Erythroblast (primary cell): ENCODE results near the gene AGTRAP.

Experiments
- GATA1 ChIP-seq: IDR thresholded peaks from 2 replicates; pipeline ENCODE4 v1.6.1; 2011; ENCODE audit warnings: low read depth, mild to moderate bottlenecking, control low read depth, low read length, moderate library complexity
- POLR2A ChIP-seq: IDR thresholded peaks from 2 replicates; pipeline ENCODE4 v1.6.1; 2011; ENCODE audit warnings: mild to moderate bottlenecking, low read length

DNA sequence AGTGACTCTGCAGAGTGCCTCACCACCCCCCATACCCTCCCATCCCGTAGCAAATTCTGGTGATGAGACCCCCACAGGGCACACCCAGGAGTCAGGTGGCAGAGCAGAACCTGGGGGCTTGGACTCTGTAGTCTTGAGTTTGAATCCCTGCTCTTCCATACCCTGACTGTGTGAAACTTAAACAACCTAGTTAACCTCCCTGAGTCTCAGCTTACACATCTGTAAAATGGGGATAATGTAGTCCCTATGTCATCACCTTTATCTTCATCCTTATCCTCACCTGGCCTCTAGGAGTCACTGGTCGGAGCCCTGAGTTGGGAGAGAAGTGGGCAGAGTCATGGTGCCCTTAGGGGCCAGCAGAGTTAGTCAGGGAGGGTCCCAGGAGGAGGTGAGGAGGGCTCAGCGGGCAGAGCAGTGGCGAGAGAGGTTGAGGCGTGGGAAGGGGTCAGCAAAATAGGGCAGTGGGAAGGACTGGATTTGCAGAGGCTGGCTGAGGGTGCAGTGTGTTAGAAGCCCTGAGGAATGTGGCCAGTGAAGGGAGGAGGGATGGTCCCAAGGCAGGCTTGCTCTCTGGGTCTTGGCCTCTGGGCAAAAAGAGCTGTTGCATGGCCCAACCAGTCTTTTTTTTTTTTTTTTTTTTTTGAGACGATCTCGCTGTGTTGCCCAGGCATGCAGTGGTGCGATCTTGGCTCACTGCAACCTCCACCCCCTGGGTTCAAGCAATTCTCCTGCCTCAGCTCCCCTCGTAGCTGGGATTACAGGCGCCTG lies 44.6 kb downstream of the AGTRAP start:
- no peak for TF ChIP-seq POLR2A
- no peak for TF ChIP-seq GATA1
